SKM-1 (cell line): Measurements from ENCODE around the gene TUBB4B.
"Not testable (repeated sequence)": the region's sequence is repeated elsewhere in the genome, so short reads cannot be mapped to it uniquely, and the experiment has no call there.

ENCODE experiments used
- DNase-seq: peaks from one replicate; lab custom pipeline; 2025; ENCODE audit not compliant: unreplicated experiment; lab: John Stamatoyannopoulos, UW

The TUBB4B gene

DNA sequence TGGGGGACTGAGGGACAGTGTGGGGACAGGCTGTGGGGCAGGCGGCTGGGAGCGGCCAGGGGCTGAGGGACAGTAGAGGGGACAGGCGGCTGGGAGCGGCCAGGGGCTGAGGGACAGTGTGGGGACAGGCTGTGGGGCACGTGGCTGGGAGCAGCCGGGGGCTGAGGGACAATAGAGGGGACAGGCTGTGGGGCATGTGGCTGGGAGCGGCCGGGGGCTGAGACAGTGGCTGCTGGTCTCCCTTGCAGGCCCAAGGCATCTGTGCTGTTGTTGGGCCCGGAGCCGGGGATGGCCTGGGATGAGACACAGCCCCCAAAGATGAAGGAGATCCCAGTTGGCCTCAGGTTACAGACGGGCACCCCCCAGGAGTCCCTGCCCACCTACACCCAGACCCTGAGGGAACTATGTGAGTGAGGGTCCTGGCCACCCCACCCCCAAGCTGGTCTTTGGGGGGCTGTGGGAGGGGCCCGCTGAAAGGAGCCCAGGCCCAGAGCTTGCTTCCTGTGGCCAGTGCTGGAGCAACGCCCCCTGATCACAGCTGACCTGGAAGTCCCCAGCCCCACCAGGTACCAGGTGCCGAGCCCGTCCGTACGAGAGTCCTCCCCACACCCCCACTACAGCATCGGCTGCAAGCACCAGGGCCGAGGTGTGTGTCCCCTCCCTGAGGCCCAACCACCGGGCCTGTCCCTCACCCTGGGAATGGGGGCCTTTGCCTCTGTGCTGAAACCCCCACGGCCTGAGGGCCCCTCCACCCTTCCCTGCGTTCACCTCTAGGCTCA lies 10.6 kb downstream of the TUBB4B start:
- DNase-seq: no peak

- DNase-seq: no peak
These were observed 11.7 kb downstream of the TUBB4B start for GRCh38 chr9:137252555-137253506.

- DNase-seq: no peak
These were observed 12.9 kb downstream of the TUBB4B start for GRCh38 chr9:137253717-137254623.

DNA sequence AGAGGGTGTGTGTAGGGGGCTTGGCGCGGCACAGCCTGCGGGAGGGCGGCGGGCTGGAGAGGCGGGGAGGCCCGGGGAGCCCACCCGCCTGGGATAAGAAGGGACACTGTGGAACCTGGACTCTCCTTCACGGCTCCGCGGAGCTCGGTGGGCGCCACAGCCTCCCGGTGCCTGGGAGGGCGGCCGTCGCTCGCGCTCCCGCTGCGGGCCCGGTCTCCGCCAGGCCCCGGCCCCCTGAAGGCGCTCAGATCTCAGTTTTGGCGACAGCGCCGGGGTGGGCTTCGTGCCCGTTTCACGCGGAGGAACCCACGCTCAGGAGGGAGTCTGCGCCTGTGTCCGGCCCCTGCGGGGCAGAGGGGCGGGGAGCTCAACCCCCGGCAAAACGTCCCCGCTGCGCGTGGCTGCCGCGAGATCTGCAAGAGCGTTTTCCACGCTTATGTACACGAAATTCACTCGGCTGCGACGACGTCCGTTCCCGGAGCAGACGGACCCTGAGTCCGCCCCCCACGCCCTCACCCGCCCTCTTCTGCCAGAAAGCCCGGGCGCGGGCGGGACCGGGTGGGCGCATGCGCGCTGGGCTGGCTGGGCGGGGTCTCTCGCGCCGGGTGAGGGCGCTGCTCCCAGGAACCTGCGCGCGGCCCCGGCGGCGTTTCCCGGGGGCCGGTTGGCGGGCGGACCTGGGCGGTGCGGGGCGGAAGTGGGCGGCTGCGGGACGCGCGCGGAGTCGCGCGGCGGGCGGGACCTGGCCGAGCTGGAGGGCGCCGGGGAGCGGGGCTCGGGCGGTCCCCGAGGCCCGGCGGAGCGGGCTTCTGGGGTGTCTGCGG lies 13.7 kb downstream of the TUBB4B start, which contains the start of gene NELFB:
Gene NELFB (plus strand): TSS at position 704 of the 824 bp plus-strand sequence.
- DNase-seq: peak; percentile 70

- no peak for DNase-seq
These were observed 14.5 kb downstream of the TUBB4B start for GRCh38 chr9:137255448-137256114.

DNA sequence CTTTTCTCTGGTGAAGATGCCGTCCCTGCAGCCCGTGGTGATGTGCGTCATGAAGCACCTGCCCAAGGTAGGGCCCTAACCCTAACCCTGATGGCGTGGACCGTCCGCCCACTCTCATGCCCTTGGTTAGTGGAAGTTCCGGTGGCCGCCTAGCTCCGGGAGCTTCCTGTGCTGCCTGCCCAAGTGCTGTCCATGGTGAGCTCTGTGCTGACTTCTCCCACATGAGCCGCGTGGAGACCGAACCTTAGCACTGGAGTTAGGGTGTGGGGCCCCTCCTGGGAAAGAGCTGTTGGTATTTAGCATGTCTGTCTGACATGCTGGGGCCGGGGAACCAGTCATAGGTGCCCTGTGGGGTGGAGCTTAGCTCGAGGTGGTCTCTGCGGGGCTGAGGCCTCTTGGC lies 15.3 kb downstream of the TUBB4B start:
- no peak for DNase-seq

DNA sequence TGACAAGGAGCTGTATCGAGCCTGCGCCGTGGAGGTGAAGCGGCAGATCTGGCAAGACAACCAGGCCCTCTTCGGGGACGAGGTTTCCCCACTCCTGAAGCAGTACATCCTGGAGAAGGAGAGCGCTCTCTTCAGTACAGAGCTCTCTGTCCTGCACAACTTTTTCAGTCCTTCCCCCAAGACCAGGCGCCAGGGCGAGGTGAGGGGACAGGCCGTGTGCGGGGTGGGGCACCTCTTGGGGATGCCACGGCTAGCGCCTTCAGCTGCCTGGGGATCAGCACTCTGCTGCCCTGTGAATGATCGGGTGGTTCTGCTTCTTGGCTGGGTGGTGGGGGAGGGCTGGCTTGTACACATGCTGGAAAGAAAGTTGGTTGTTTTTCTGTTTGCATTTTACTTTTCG lies 15.8 kb downstream of the TUBB4B start:
- DNase-seq: no peak

DNA sequence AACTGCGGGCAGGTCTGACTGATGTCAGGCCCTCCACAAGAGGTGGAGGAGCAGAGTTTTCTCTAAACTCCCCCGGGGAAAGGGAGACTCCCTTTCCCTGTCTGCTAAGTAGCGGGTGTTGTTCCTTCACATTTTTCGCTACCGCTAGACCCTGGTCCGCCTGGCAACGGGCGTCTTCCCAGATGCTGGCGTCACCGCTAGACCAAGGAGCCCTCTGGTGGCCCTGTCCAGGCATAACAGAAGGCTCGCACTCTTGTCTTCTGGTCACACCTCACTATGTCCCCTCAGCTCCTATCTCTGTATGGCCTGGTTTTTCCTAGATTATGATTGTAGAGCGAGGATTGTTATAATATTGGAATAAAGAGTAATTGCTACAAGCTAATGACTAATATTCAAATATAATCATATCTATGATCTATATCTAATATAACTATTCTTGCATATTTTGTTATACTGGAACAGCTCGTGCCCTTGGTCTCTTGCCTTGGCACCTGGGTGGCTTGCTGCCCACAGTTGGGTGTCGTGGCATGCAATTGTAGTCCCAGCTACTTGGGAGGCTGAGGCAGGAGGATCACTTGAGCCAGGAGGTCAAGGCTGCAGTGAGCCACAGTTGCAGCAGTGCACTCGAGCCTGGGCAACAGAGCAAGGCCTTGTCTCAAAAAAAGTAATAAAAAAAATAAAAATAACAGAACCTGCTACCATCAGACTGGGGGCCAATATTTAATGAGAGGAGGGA lies 21.3 kb downstream of the TUBB4B start:
- not testable (repeated sequence) for DNase-seq

DNA sequence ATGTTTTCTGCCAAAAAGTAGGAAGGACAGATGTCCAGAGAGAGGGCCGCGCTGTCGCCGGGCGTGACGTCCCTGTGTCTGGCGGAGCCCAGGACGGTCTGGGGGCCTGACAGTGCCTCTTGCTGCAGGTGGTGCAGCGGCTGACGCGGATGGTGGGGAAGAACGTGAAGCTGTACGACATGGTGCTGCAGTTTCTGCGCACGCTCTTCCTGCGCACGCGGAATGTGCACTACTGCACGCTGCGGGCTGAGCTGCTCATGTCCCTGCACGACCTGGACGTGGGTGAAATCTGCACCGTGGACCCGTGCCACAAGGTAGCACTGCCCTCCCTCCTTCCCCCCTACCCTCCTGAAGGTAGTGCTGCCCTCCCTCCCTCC lies 21.8 kb downstream of the TUBB4B start:
- no peak for DNase-seq

DNA sequence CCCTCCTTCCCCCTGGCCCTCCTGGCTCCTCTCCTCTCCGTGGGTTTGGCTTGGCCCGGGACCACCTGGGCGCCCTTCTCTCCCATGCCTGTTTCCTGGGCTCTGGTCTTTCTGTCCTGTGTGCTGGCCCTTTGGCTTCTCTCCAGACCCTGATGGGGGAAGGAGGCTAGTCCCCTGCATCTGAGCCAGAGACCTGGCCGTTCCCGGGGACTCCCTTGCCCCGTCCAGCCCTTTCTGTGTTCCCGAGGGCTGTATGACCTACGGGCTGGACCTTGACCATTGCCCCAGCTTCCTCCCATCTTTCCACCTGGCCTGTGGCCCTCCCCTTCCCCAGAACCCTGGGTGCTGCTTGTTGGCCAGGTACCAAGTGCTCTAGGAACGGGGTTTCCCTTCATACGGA lies 22.4 kb downstream of the TUBB4B start:
- DNase-seq: no peak

DNA sequence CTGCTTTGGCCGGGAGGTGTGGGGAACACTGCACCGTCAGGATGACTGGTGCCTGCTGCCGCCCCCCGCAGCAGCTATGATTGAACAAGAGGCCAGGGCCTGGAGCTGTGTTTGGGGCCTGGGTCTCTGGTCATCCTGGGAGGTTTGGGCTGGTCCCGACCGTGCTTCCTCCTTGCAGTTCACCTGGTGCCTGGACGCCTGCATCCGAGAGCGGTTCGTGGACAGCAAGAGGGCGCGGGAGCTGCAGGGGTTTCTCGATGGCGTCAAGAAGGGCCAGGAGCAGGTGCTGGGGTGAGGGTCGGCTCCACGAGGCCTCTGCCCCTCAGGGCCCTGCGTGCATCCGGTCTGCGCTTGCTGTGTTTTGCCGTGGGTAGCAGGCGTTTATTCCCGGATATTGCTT lies 23.0 kb downstream of the TUBB4B start:
- DNase-seq: no peak

- DNase-seq: no peak
These were observed 24.5 kb downstream of the TUBB4B start for GRCh38 chr9:137265496-137266161.

DNA sequence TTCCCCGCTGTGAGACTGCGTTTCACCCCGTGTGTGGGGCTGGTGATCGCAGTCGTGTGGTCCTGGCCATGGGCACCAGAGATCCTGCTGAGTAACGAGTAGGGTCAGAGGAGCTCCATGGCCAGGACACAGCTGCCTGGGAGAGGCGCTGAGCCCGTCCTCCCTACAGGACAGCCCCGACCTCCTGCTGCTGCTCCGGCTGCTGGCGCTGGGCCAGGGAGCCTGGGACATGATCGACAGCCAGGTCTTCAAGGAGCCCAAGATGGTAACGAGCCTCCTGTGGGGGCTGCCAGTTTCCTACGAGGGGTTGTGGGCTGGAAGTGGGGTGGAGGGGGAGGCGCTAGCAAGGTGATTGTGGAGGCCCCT lies 25.1 kb downstream of the TUBB4B start:
- no peak for DNase-seq

DNA sequence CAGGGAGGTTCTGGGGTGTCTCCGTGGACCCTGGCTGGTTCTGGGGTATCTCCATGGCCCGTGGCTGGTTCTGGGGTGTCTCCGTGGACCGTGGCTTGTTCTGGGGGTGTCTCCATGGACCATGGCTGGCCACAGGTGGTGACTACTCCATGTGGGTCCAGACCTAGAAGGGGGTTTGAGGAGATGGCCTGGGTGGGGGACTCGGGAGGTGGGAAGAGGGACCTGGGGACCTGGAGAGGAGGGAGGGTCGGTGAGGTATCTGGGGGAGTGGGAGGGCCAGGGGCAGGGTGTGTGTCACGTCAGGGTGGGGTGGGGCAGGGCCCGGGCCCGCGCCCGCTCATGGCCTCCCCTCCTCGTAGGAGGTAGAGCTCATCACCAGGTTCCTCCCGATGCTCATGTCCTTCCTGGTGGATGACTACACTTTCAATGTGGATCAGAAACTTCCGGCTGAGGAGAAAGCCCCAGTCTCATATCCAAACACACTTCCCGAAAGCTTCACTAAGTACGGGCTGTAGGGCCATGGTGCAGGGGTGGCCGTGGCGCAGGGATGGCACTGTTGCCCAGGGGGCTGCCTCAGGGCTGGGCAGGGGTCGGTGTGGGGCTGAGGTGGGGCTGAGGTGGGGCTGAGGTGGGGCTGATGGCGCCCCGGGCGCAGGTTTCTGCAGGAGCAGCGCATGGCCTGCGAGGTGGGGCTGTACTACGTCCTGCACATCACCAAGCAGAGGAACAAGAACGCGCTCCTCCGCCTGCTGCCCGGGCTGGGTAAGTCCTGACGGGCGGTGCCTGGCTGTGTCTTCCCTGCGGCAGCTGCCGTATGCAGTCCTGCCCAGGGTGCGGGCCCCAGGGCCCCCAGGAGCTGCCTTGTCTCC lies 25.7 kb downstream of the TUBB4B start:
- DNase-seq: no peak

DNA sequence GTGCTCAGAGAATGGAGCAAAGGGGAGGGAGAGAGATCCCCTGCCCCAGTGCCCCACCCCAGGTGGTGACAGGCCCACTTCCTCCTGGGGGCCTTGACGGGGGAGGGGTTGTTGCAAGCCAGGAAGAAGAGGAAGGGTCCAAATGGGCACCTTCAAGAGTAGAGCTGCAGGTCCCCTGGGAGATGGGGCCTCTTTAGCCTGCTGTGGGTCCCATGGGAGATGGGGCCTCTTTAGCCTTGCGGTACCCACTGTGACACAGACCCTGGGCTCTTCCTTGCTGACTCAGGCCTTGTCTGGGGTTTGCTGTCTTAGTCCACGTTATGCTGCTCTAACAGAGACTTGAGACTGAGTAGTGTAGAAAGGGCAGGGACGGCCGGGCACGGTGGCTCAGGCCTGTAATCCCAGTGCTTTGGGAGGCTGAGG lies 26.9 kb downstream of the TUBB4B start:
- no peak for DNase-seq

GRCh38 chr9:137268538-137269201 lies 27.6 kb downstream of the TUBB4B start:
- DNase-seq: no peak

GRCh38 chr9:137269231-137269772 lies 28.2 kb downstream of the TUBB4B start:
- DNase-seq: no peak
